HEK293 (cell line): ENCODE data around the gene TSC2.
"Not testable (repeated sequence)": the region's sequence is repeated elsewhere in the genome, so short reads cannot be mapped to it uniquely, and the experiment has no call there.

Experiments
- BCL11A ChIP-seq: fragments of 450-650 bp; formaldehyde crosslinking; IDR thresholded peaks from 2 replicates; pipeline ENCODE4 v1.5.1; 2016; ENCODE audit warnings: low read depth, missing biosample characterization, missing genetic modification characterization
- CTCF ChIP-seq: fragments of 450-650 bp; formaldehyde crosslinking; IDR thresholded peaks from 2 replicates; pipeline ENCODE4 v1.5.1; 2016; ENCODE audit warnings: missing biosample characterization, missing genetic modification characterization
- MEIS1 ChIP-seq: sonication (generic); formaldehyde crosslinking; IDR thresholded peaks from 2 replicates; pipeline ENCODE4 v1.8.1; 2022; ENCODE audit warnings: missing genetic modification reagents, mild to moderate bottlenecking, borderline replicate concordance
- MZF1 ChIP-seq: fragments of 450-650 bp; formaldehyde crosslinking; IDR thresholded peaks from 2 replicates; pipeline ENCODE4 v1.5.1; 2017; ENCODE audit warnings: missing biosample characterization, missing genetic modification characterization, borderline replicate concordance
- PATZ1 ChIP-seq: fragments of 450-650 bp; formaldehyde crosslinking; IDR thresholded peaks from 2 replicates; pipeline ENCODE4 v1.5.1; 2016; ENCODE audit warnings: missing biosample characterization, missing genetic modification characterization
- PRDM1 ChIP-seq: fragments of 450-650 bp; formaldehyde crosslinking; IDR thresholded peaks from 2 replicates; pipeline ENCODE4; 2016; ENCODE audit warnings: missing biosample characterization, missing genetic modification characterization
- RBAK ChIP-seq: fragments of 450-650 bp; formaldehyde crosslinking; IDR thresholded peaks from 2 replicates; pipeline ENCODE4 v1.5.1; 2016; ENCODE audit warnings: missing biosample characterization, missing genetic modification characterization
- REST ChIP-seq: fragments of 450-650 bp; formaldehyde crosslinking; IDR thresholded peaks from 2 replicates; pipeline ENCODE4 v1.5.1; 2016; ENCODE audit warnings: missing biosample characterization, missing genetic modification characterization
- ZBTB6 ChIP-seq: fragments of 450-650 bp; formaldehyde crosslinking; IDR thresholded peaks from 2 replicates; pipeline ENCODE4 v1.5.1; 2017; ENCODE audit warnings: missing biosample characterization, missing genetic modification characterization
- ZFP41 ChIP-seq: fragments of 450-650 bp; formaldehyde crosslinking; IDR thresholded peaks from 2 replicates; pipeline ENCODE4 v1.5.1; 2016; ENCODE audit warnings: missing biosample characterization, missing genetic modification characterization, borderline replicate concordance
- ZNF133 ChIP-seq: fragments of 450-650 bp; formaldehyde crosslinking; IDR thresholded peaks from 2 replicates; pipeline ENCODE4 v1.5.1; 2016; ENCODE audit warnings: missing biosample characterization, missing genetic modification characterization
- ZNF140 ChIP-seq: fragments of 450-650 bp; formaldehyde crosslinking; IDR thresholded peaks from 2 replicates; pipeline ENCODE4 v1.5.1; 2016; ENCODE audit warnings: missing biosample characterization, missing genetic modification characterization
- ZNF202 ChIP-seq: fragments of 450-650 bp; formaldehyde crosslinking; IDR thresholded peaks from 2 replicates; pipeline ENCODE4 v1.5.1; 2016; ENCODE audit warnings: missing biosample characterization, missing genetic modification characterization, borderline replicate concordance
- ZNF645 ChIP-seq: fragments of 450-650 bp; formaldehyde crosslinking; IDR thresholded peaks from 2 replicates; pipeline ENCODE4; 2016; ENCODE audit warnings: missing biosample characterization, missing genetic modification characterization

GRCh38 chr16:2105291-2105690 lies 57.5 kb downstream of the TSC2 start:
- not testable (repeated sequence) for TF ChIP-seq RBAK (tag by site-specific recombination); CTCF (tag by site-specific recombination); ZFP41 (tag by site-specific recombination); ZNF140 (tag by site-specific recombination); PRDM1; PATZ1 (tag by site-specific recombination); ZNF645; REST; MEIS1 (CRISPR knock-in tag); ZBTB6 (tag by site-specific recombination); ZNF133 (tag by site-specific recombination); BCL11A; MZF1 (tag by site-specific recombination); ZNF202
